Measurements from ENCODE around the gene TNFRSF19. TPM values are rescaled to one million over a fixed set of nuclear protein-coding genes. Genes with fewer than 3 reads are reported as not detected.

The TNFRSF19 gene
- total RNA-seq, 6 donors from 2014 or later, result 7.8 to 23.5 (median 14.5) TPM

GRCh38 chr13:23622985-23623384, 52.8 kb downstream of the TNFRSF19 start:
- H3K4me1 ChIP-seq, result no peaks in the 10 kb centered on the region
- 88 to 89% methylated on average over 3 of the region's 3 CpGs for WGBS, 2 donors
- H3K4me3 ChIP-seq, result no peak overlapping the region
- no peaks in the 10 kb centered on the region for H3K36me3 ChIP-seq
- TF ChIP-seq CTCF (IDR thresholded peaks at IDR 0.05), result no peak
- no peak for TF ChIP-seq POLR2A (IDR thresholded peaks at IDR 0.05)
- TF ChIP-seq POLR2AphosphoS5 (IDR thresholded peaks at IDR 0.05), result no peak
- TF ChIP-seq EP300 (IDR thresholded peaks at IDR 0.05), result no peak
- DNase-seq, result no peak
- H3K27ac ChIP-seq, result no peak overlapping the region
- no peaks in the 10 kb centered on the region for H3K27me3 ChIP-seq
- no peaks in the 10 kb centered on the region for H3K9me3 ChIP-seq
- no peak for ATAC-seq (ENCODE audit: low FRiP score in 2 of 2)

- Histone ChIP-seq H3K36me3 (no peaks in the 10 kb centered on the region), H3K4me3 (no peak overlapping the region), H3K9me3 (no peaks in the 10 kb centered on the region), H3K27me3 (no peaks in the 10 kb centered on the region), H3K4me1 (peaks cover 0 to 3% (median 0%) of the 10 kb centered on the region in 4 donors), H3K27ac (no peak overlapping the region)
- no peak for ATAC-seq (ENCODE audit: low FRiP score in 2 of 2)
- 94 to 99% methylated on average over 3 of the region's 3 CpGs for WGBS, 2 donors
- TF ChIP-seq POLR2AphosphoS5 (IDR thresholded peaks at IDR 0.05), result no peak
- no peak for TF ChIP-seq POLR2A (IDR thresholded peaks at IDR 0.05)
- no peak for TF ChIP-seq CTCF (IDR thresholded peaks at IDR 0.05)
- TF ChIP-seq EP300 (IDR thresholded peaks at IDR 0.05), result no peak
- no peak for DNase-seq
Measured at GRCh38 chr13:23623394-23623793, 53.2 kb downstream of the TNFRSF19 start.

- no peaks in the 10 kb centered on the region for H3K27me3 ChIP-seq
Measured at GRCh38 chr13:23626700-23627099, 56.5 kb downstream of the TNFRSF19 start.

GRCh38 chr13:23627410-23627809, 57.2 kb downstream of the TNFRSF19 start:
- H3K27ac ChIP-seq, result no peak overlapping the region
- H3K4me1 ChIP-seq, result peaks cover 16 to 35% (median 21%) of the 10 kb centered on the region in 4 donors
- ATAC-seq (ENCODE audit: low FRiP score in 2 of 2), result no peak
- no peak for TF ChIP-seq CTCF (IDR thresholded peaks at IDR 0.05)
- no peak for TF ChIP-seq EP300 (IDR thresholded peaks at IDR 0.05)
- no peak for TF ChIP-seq POLR2AphosphoS5 (IDR thresholded peaks at IDR 0.05)
- TF ChIP-seq POLR2A (IDR thresholded peaks at IDR 0.05), result no peak
- H3K4me3 ChIP-seq, result no peak overlapping the region
- no peaks in the 10 kb centered on the region for H3K27me3 ChIP-seq
- no peaks in the 10 kb centered on the region for H3K9me3 ChIP-seq
- 84 to 87% methylated on average over 8 of the region's 8 CpGs for WGBS, 2 donors
- no peak for DNase-seq
- H3K36me3 ChIP-seq, result no peaks in the 10 kb centered on the region

More at GRCh38 chr13:23626700-23627099, 56.5 kb downstream of the TNFRSF19 start:
- ATAC-seq (ENCODE audit: low FRiP score in 2 of 2), result no peak
- DNase-seq, result no peak
- Histone ChIP-seq H3K27ac (no peak overlapping the region), H3K4me1 (peaks cover 16 to 33% (median 21%) of the 10 kb centered on the region in 4 donors), H3K4me3 (no peak overlapping the region), H3K9me3 (no peaks in the 10 kb centered on the region), H3K36me3 (no peaks in the 10 kb centered on the region)
- 88 to 90% methylated on average over 8 of the region's 8 CpGs for WGBS, 2 donors
- TF ChIP-seq CTCF (IDR thresholded peaks at IDR 0.05), result no peak
- no peak for TF ChIP-seq POLR2A (IDR thresholded peaks at IDR 0.05)
- no peak for TF ChIP-seq POLR2AphosphoS5 (IDR thresholded peaks at IDR 0.05)
- TF ChIP-seq EP300 (IDR thresholded peaks at IDR 0.05), result no peak

- 73 to 82% methylated on average over 3 of the region's 3 CpGs for WGBS, 2 donors
- ATAC-seq (ENCODE audit: low FRiP score in 2 of 2) (no peak), DNase-seq (no peak)
- H3K27me3 ChIP-seq, result no peaks in the 10 kb centered on the region
- no peak overlapping the region for H3K4me3 ChIP-seq
- no peaks in the 10 kb centered on the region for H3K9me3 ChIP-seq
- no peaks in the 10 kb centered on the region for H3K36me3 ChIP-seq
- H3K4me1 ChIP-seq, result peaks cover 16 to 35% (median 21%) of the 10 kb centered on the region in 4 donors
- peak overlapping the region in 1 of 4 donors; percentile 37 for H3K27ac ChIP-seq
- no peak for TF ChIP-seq POLR2AphosphoS5 (IDR thresholded peaks at IDR 0.05)
- TF ChIP-seq CTCF (IDR thresholded peaks at IDR 0.05), result no peak
- TF ChIP-seq POLR2A (IDR thresholded peaks at IDR 0.05), result no peak
- TF ChIP-seq EP300 (IDR thresholded peaks at IDR 0.05), result no peak
Measured at GRCh38 chr13:23628250-23628649, 58.0 kb downstream of the TNFRSF19 start.
